WI38 (cell line): ENCODE data around the gene REX1BD.

Experiments
- H3K4me3 ChIP-seq: 2 replicates; pipeline ENCODE4 v1.5.1; 2011; ENCODE audit warnings: low read depth, mild to moderate bottlenecking, control low read depth, low read length
- CTCF ChIP-seq: IDR thresholded peaks from 2 replicates; pipeline ENCODE4 v1.5.1; 2012; ENCODE audit warnings: low read depth, mild to moderate bottlenecking, control low read depth, low read length

REX1BD gene

GRCh38 chr19:18566953-18567352 is 21.6 kb upstream of the REX1BD start:
- H3K4me3 ChIP-seq = no peak overlapping the region
- TF ChIP-seq CTCF = no peak

- no peak for TF ChIP-seq CTCF
- H3K4me3 ChIP-seq = no peak overlapping the region
Measured at GRCh38 chr19:18568367-18568766, 20.2 kb upstream of the REX1BD start.

- TF ChIP-seq CTCF = no peak
- peak within 1 kb of the TSS; percentile 98 for H3K4me3 ChIP-seq
Measured at GRCh38 chr19:18571564-18572344, 16.8 kb upstream of the REX1BD start, which contains the start of gene UBA52. TSS of gene UBA52 (plus strand) at chr19:18571857. CDS start at chr19:18573301, 1,444 bp downstream.

GRCh38 chr19:18574691-18575291 is 13.8 kb upstream of the REX1BD start:
- H3K4me3 ChIP-seq = no peak overlapping the region
- no peak for TF ChIP-seq CTCF

GRCh38 chr19:18576383-18576782 is 12.2 kb upstream of the REX1BD start:
- H3K4me3 ChIP-seq = no peak overlapping the region
- no peak for TF ChIP-seq CTCF

GRCh38 chr19:18577365-18577914 is 11.2 kb upstream of the REX1BD start:
- TF ChIP-seq CTCF = no peak
- H3K4me3 ChIP-seq = no peak overlapping the region

GRCh38 chr19:18580311-18580710 is 8.3 kb upstream of the REX1BD start:
- H3K4me3 ChIP-seq = no peak overlapping the region
- no peak for TF ChIP-seq CTCF
